ENCODE measurements around the gene PFKL. TPM values are rescaled to one million over a fixed set of nuclear protein-coding genes. Genes with fewer than 3 reads are reported as not detected.

Gene PFKL
- total and polyA plus RNA-seq, 2 experiments from 2014 or later = 40.3 to 106 TPM

DNA sequence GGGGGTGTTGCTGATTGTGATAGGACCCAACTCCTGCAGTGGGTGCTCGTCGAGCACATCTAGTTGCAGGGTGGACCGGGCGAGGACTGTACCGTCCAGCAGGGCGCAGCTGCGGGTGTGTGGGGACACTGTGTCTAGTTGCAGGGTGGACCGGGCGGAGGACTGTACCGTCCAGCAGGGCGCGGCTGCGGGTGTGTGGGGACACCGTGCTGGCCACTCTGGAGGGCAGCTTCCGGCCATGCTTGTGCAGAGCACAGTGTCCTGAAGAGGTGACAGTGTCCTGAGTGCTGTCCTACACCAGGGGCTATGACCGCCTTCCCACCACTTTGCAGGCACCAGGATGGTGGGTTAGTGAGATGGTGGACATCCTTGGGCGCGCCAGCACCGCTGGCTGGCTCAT is 49.0 kb downstream of the PFKL start:
- Mint-ChIP-seq H3K27me3 (ENCODE audit: insufficient read depth, low read depth, poor library complexity) (peaks cover 39% of the 10 kb centered on the region), H3K4me1 (no peaks in the 10 kb centered on the region; the same call in 1 of the 3 replicates), H3K4me3 (peak overlapping the region; percentile 12; the same call in 1 of the 3 replicates), H3K9me3 (no peaks in the 10 kb centered on the region), H3K36me3 (ENCODE audit: low read depth) (no peaks in the 10 kb centered on the region), H3K27ac (no peak overlapping the region)
- peaks cover 36% of the 10 kb centered on the region for H3K27me3 ChIP-seq (ENCODE audit: insufficient read depth)
- no peak overlapping the region for H3K4me3 ChIP-seq
- H3K79me2 ChIP-seq (replicated peaks; ENCODE audit: insufficient read depth) = no peaks in the 10 kb centered on the region
- H3K9me2 ChIP-seq (ENCODE audit: insufficient read depth) = no peaks in the 10 kb centered on the region
- no peaks in the 10 kb centered on the region for H3K36me3 ChIP-seq (ENCODE audit: insufficient read depth)
- DNase-seq (ENCODE audit: low spot score) (no peak), ATAC-seq (no peak)
- H4K20me1 ChIP-seq (replicated peaks; ENCODE audit: insufficient read depth) = no peaks in the 10 kb centered on the region
- no peaks in the 10 kb centered on the region; the same call in 1 of the 2 replicates for H3K4me1 ChIP-seq (ENCODE audit: insufficient read depth)
- no peaks in the 10 kb centered on the region for H3F3A ChIP-seq (replicated peaks; ENCODE audit: low read depth)
- H3K27ac ChIP-seq (ENCODE audit: low read depth) = no peak overlapping the region
- no peak overlapping the region for H2AFZ ChIP-seq
- no peak overlapping the region for H3K4me2 ChIP-seq
- TF ChIP-seq, protein P1, sequence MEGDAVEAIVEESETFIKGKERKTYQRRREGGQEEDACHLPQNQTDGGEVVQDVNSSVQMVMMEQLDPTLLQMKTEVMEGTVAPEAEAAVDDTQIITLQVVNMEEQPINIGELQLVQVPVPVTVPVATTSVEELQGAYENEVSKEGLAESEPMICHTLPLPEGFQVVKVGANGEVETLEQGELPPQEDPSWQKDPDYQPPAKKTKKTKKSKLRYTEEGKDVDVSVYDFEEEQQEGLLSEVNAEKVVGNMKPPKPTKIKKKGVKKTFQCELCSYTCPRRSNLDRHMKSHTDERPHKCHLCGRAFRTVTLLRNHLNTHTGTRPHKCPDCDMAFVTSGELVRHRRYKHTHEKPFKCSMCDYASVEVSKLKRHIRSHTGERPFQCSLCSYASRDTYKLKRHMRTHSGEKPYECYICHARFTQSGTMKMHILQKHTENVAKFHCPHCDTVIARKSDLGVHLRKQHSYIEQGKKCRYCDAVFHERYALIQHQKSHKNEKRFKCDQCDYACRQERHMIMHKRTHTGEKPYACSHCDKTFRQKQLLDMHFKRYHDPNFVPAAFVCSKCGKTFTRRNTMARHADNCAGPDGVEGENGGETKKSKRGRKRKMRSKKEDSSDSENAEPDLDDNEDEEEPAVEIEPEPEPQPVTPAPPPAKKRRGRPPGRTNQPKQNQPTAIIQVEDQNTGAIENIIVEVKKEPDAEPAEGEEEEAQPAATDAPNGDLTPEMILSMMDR (conservative IDR thresholded peaks at IDR 0.05; ENCODE audit: low read depth in 2 of 2) = no peak
- TF ChIP-seq, protein P2, sequence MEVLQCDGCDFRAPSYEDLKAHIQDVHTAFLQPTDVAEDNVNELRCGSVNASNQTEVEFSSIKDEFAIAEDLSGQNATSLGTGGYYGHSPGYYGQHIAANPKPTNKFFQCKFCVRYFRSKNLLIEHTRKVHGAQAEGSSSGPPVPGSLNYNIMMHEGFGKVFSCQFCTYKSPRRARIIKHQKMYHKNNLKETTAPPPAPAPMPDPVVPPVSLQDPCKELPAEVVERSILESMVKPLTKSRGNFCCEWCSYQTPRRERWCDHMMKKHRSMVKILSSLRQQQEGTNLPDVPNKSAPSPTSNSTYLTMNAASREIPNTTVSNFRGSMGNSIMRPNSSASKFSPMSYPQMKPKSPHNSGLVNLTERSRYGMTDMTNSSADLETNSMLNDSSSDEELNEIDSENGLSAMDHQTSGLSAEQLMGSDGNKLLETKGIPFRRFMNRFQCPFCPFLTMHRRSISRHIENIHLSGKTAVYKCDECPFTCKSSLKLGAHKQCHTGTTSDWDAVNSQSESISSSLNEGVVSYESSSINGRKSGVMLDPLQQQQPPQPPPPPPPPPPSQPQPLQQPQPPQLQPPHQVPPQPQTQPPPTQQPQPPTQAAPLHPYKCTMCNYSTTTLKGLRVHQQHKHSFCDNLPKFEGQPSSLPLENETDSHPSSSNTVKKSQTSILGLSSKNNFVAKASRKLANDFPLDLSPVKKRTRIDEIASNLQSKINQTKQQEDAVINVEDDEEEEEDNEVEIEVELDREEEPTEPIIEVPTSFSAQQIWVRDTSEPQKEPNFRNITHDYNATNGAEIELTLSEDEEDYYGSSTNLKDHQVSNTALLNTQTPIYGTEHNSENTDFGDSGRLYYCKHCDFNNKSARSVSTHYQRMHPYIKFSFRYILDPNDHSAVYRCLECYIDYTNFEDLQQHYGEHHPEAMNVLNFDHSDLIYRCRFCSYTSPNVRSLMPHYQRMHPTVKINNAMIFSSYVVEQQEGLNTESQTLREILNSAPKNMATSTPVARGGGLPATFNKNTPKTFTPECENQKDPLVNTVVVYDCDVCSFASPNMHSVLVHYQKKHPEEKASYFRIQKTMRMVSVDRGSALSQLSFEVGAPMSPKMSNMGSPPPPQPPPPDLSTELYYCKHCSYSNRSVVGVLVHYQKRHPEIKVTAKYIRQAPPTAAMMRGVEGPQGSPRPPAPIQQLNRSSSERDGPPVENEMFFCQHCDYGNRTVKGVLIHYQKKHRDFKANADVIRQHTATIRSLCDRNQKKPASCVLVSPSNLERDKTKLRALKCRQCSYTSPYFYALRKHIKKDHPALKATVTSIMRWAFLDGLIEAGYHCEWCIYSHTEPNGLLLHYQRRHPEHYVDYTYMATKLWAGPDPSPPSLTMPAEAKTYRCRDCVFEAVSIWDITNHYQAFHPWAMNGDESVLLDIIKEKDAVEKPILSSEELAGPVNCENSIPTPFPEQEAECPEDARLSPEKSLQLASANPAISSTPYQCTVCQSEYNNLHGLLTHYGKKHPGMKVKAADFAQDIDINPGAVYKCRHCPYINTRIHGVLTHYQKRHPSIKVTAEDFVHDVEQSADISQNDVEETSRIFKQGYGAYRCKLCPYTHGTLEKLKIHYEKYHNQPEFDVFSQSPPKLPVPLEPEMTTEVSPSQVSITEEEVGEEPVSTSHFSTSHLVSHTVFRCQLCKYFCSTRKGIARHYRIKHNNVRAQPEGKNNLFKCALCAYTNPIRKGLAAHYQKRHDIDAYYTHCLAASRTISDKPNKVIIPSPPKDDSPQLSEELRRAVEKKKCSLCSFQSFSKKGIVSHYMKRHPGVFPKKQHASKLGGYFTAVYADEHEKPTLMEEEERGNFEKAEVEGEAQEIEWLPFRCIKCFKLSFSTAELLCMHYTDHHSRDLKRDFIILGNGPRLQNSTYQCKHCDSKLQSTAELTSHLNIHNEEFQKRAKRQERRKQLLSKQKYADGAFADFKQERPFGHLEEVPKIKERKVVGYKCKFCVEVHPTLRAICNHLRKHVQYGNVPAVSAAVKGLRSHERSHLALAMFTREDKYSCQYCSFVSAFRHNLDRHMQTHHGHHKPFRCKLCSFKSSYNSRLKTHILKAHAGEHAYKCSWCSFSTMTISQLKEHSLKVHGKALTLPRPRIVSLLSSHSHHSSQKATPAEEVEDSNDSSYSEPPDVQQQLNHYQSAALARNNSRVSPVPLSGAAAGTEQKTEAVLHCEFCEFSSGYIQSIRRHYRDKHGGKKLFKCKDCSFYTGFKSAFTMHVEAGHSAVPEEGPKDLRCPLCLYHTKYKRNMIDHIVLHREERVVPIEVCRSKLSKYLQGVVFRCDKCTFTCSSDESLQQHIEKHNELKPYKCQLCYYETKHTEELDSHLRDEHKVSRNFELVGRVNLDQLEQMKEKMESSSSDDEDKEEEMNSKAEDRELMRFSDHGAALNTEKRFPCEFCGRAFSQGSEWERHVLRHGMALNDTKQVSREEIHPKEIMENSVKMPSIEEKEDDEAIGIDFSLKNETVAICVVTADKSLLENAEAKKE (CRISPR knock-in tag; IDR thresholded peaks at IDR 0.05) = no peak
- TF ChIP-seq NANOG (IDR thresholded peaks at IDR 0.05; ENCODE audit: borderline replicate concordance) = no peak
- TF ChIP-seq EZH2 (IDR thresholded peaks at IDR 0.05; ENCODE audit: low read depth, unreplicated experiment) = no peak
- TF ChIP-seq ZNF114 (CRISPR knock-in tag; IDR thresholded peaks at IDR 0.05) = no peak
- TF ChIP-seq CREB1 (CRISPR knock-in tag; IDR thresholded peaks at IDR 0.05; ENCODE audit: low read depth) = no peak
- TF ChIP-seq ZNF331 (CRISPR knock-in tag; IDR thresholded peaks at IDR 0.05; ENCODE audit: low read depth) = no peak
- no peak for TF ChIP-seq STAT1 (IDR thresholded peaks at IDR 0.05; ENCODE audit: unreplicated experiment)
- no peak for TF ChIP-seq POLR2AphosphoS5 (IDR thresholded peaks at IDR 0.05; ENCODE audit: low read depth)
- TF ChIP-seq EZH2phosphoT487 (IDR thresholded peaks at IDR 0.05; ENCODE audit: unreplicated experiment) = no peak
- TF ChIP-seq JUNB (IDR thresholded peaks at IDR 0.05; ENCODE audit: unreplicated experiment) = no peak
- TF ChIP-seq, protein P3, sequence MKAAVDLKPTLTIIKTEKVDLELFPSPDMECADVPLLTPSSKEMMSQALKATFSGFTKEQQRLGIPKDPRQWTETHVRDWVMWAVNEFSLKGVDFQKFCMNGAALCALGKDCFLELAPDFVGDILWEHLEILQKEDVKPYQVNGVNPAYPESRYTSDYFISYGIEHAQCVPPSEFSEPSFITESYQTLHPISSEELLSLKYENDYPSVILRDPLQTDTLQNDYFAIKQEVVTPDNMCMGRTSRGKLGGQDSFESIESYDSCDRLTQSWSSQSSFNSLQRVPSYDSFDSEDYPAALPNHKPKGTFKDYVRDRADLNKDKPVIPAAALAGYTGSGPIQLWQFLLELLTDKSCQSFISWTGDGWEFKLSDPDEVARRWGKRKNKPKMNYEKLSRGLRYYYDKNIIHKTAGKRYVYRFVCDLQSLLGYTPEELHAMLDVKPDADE (IDR thresholded peaks at IDR 0.05) = no peak
- TF ChIP-seq, protein P4, sequence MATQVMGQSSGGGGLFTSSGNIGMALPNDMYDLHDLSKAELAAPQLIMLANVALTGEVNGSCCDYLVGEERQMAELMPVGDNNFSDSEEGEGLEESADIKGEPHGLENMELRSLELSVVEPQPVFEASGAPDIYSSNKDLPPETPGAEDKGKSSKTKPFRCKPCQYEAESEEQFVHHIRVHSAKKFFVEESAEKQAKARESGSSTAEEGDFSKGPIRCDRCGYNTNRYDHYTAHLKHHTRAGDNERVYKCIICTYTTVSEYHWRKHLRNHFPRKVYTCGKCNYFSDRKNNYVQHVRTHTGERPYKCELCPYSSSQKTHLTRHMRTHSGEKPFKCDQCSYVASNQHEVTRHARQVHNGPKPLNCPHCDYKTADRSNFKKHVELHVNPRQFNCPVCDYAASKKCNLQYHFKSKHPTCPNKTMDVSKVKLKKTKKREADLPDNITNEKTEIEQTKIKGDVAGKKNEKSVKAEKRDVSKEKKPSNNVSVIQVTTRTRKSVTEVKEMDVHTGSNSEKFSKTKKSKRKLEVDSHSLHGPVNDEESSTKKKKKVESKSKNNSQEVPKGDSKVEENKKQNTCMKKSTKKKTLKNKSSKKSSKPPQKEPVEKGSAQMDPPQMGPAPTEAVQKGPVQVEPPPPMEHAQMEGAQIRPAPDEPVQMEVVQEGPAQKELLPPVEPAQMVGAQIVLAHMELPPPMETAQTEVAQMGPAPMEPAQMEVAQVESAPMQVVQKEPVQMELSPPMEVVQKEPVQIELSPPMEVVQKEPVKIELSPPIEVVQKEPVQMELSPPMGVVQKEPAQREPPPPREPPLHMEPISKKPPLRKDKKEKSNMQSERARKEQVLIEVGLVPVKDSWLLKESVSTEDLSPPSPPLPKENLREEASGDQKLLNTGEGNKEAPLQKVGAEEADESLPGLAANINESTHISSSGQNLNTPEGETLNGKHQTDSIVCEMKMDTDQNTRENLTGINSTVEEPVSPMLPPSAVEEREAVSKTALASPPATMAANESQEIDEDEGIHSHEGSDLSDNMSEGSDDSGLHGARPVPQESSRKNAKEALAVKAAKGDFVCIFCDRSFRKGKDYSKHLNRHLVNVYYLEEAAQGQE (IDR thresholded peaks at IDR 0.05; ENCODE audit: unreplicated experiment) = no peak
